CD4-positive, alpha-beta T cell treated with Interleukin-17A for 4 hours (primary cell): Measurements from ENCODE around the gene THSD8.
A peak's percentile ranks its signal among the peaks of the same experiment; 100 is the strongest.
"Not testable (repeated sequence)": the region's sequence is repeated elsewhere in the genome, so short reads cannot be mapped to it uniquely, and the experiment has no call there.

ENCODE experiments used
- DNase-seq: peaks from one replicate; pipeline ENCODE4 v3.0.0-alpha.2; 2020; ENCODE audit warnings: mixed read lengths

Gene THSD8

GRCh38 chr19:12825254-12826131 is 23.6 kb downstream of the THSD8 start:
- peak; percentile 40 for DNase-seq

DNA sequence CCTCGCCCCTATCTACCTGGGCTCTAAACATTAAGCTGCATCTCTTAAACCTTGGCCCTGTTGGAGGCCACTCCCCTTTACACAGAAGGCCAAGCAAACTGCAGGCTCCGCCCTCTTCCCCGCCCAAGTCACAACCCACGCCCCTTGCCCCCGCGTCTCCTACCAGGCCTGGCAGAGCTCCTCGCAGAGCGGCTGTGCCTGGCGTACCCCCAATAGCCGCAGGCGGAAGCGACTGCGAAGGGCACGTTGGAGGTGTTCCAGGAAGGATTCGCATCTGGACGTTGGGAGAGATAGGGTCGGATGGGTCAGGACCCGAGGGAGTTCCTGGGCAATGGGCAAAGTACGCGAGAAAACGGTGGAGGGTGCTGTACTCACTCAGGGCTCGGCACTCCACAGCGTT is 26.6 kb downstream of the THSD8 start:
- DNase-seq = no peak

DNA sequence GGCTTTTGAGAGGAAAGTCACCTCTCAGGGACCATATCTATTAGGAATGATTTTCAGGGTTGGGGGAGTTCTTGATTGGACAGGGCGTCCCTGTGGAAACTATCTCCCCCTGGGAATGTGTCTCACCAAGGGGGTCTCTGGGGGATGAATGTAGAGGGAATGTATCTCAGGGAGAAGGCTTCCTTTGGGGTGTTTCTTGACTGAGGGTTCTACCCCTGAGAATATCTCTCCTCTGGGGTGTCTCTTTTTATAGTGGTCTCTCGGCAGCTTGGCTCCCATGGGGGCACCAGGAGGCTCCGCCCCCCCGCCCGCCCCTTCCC is 31.5 kb downstream of the THSD8 start:
- no peak for DNase-seq

GRCh38 chr19:12833738-12834565 is 32.1 kb downstream of the THSD8 start:
- DNase-seq = peak; percentile 55

DNA sequence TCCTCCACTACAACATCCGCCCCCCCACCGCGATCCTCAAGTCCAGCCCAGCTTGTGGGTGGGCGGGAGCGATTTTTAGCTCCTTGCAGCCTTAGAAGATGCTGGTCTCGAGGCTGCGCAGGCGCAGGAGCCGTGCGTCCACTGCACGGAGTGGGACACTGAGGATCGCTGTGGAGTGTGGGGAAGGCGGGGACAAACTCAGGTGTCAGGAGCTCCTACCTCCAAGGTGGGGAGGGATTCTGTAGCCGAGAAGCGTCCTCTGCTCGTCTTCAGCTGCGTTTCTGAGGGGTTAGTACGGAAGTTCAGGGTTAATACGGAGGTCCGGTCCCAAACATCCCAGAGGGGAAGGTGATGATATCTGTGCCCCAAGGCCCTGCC is 32.7 kb downstream of the THSD8 start, which contains the start of gene RTBDN:
TSS of gene RTBDN (minus strand) at position 14 of the 378 bp plus-strand sequence. CDS start 4,600 bp downstream, outside the sequence.
- no peak for DNase-seq

- DNase-seq = peak; percentile 15
Measured at GRCh38 chr19:12834976-12835757, 33.3 kb downstream of the THSD8 start.

GRCh38 chr19:12836529-12836863 is 34.6 kb downstream of the THSD8 start:
- no peak for DNase-seq

GRCh38 chr19:12837225-12837624 is 35.4 kb downstream of the THSD8 start:
- DNase-seq = no peak

DNA sequence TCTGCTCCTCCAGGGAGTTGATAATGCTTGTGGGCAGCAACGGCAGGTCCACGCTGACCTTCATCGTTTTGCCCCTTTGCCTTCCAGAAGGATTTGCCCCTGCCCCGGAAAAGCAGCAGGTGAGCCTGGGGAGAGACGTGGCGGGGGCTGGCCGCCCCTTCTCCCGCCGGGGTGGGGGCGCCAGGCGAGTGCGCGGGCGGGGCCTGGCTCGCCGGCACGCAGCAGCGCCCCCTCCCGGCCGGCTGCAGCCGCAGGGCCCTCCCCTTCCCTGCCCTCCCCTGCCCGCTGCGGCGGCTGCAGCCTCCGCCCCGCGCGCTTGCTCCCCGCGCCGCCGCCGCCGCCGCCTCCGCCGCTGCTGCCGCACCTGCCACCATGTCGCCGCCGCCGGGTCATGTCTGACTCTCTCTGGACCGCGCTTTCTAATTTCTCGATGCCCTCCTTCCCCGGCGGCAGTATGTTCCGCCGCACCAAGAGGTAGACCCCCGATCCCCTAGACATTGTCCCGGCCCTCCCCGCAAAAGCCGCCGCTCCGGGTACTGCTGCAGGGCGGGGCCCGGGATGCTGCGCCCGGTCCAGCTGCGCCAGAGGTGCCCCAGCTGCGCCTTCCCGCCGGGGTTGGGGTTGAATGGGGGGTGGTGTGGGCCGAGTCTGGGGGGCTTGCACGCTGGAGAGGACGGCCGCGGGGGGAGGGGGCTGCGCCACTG is 36.5 kb downstream of the THSD8 start, which contains the start of gene MAST1:
TSS of gene MAST1 (plus strand) at position 334 of the 704 bp plus-strand sequence. CDS start at position 392, 58 bp downstream.
- peak; percentile 58 for DNase-seq

DNA sequence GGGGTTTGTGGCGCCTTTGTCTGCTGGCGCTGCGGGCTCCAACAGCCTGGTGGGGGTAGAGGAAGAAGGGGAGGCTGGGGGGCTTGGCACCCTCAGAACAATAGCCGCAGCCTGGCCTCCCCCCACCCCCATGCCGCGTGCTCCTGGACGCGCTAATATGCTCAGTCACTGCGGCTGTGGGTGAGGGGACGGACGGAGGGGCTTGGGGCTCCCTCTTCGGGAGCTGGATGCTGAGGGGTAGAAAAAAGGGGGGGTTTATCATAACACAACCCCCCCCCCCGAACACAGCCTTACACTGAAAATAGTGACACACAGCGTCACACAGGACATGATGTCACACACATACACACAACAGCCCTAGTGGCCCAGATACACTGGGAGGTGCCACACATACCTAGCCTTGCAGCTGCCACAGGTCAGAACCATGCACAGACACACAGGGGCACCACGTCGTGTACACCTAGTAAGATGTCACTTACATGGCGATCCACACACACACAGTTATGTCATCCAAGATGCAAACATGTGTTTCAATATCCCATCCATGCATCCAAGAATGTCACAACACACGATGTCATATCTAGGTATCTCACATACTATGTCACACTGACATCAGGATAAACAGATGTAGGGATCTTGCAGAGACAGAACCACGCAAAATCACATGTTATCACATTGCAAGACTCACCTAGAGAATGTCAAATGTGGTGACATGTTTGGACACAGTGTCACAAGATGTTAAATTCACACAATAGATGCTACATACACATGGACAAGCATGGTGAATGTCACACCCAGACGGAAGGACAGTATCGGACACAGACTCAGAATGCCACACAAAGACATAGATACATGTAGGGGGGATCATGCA is 37.3 kb downstream of the THSD8 start:
- peak; percentile 15 for DNase-seq

DNA sequence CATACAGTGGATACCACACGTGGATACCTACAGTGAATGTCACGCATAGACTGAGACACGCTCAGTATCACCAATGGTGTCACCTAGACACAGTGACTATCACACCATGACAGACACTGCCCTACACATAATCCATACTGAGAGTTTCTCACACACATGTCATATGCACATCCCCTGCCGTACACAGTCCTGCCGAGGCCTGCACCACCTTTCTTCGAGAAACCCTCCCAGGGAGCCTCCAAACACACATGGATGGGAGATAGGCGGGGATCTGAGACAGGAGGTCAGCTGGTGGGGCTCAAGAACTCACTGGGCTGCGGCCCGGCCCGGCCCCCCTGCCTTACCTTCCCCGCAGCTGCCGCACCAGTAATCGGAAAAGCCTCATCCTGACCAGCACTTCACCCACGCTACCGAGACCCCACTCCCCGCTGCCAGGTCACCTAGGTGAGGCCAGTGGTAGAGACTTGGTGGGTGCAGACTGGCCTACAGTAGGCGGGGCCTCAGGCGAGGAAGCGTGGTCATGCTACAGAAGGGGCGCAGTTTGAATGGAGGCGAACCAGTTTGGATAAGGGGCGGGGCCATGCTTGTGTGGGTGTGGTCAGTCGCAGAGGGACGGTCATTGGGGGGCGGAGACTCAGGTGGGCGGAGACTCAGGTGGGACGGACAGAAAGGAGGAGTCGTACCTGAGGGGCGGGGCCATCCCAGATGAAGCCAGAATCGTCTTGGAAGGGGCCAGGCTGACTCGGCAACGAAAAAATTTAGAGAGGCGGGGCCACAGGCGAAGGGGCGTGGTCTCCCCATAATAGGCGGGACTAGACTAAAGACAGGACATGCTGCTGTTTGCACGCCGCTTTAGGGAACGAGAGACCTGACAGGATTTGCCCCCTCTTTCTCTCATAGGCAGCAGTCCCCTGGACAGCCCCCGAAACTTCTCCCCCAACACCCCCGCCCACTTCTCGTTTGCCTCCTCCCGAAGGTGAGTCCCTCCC is 38.5 kb downstream of the THSD8 start:
- peak; percentile 15 for DNase-seq

GRCh38 chr19:12841094-12841493 is 39.2 kb downstream of the THSD8 start:
- DNase-seq = peak; percentile 21

- no peak for DNase-seq
Measured at GRCh38 chr19:12842511-12842910, 40.6 kb downstream of the THSD8 start.

GRCh38 chr19:12843328-12843727 is 41.5 kb downstream of the THSD8 start:
- no peak for DNase-seq

DNA sequence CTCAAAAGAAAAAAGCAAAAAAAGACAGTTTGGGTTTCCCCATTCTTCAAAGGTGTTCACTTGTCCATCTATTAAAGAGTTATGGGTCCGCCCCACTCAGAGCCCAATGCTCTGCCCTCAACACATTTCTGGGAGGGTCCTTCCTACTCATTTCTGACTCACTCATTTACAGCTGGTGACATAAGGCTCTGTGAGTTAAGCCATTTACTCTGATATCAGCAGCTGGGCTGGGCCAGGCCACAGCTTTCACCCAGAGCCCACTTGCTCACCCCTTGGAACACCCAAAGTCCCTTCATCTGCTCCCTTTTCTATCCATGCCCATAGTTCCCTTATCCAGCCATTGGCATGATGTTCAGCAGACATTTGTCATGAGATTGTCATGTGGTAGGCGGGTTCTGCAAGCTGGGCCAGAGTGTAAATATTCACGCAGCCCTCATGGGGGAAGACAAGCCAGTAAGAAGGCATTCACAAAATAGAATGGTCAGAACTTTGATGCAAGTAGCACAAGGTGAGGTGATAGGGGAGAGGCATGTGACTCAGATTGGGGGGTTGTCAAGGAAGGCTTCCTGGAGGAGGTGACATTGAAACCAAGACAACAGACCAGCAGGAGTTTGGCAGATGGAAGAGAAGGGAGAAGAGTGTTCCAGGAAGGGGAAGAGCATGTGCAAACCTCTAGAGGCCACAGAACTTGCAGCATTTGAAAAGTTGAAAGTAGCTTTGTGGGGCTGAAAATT is 42.3 kb downstream of the THSD8 start:
- no peak for DNase-seq

- DNase-seq = not testable (repeated sequence)
Measured at GRCh38 chr19:12846613-12847012, 44.7 kb downstream of the THSD8 start.

GRCh38 chr19:12847159-12848139 is 45.6 kb downstream of the THSD8 start:
- peak; percentile 85 for DNase-seq
